Cardiac muscle cell (in vitro differentiated cells and primary cell): ENCODE measurements around the gene CEACAM8. TPM values are rescaled to one million over a fixed set of nuclear protein-coding genes. Genes with fewer than 3 reads are reported as not detected.
"Not testable (repeated sequence)": the region's sequence is repeated elsewhere in the genome, so short reads cannot be mapped to it uniquely, and the experiment has no call there.

ENCODE experiments used
- DNase-seq, 2 donors: peaks; one replicate each; pipeline versions ENCODE4 v3.0.0 to v3.0.0-alpha.2; 2010 to 2017; ENCODE audit warnings: low read depth in 1 of 2, low spot score in 1 of 2
- H3K27ac ChIP-seq: fragments of 200-600 bp; sonication (generic); 2 replicates; pipeline ENCODE4 v1.5.1; 2016
- H3K27me3 ChIP-seq: fragments of 200-600 bp; sonication (generic); 2 replicates; pipeline ENCODE4 v1.6.0; 2016; ENCODE audit warnings: control low read depth
- H3K36me3 ChIP-seq: fragments of 200-600 bp; sonication (generic); 2 replicates; pipeline ENCODE4 v1.5.1; 2016; ENCODE audit warnings: control low read depth
- H3K4me1 ChIP-seq: fragments of 200-600 bp; sonication (generic); 2 replicates; pipeline ENCODE4 v1.8.1; 2017; ENCODE audit warnings: low read depth, mild to moderate bottlenecking, mixed run types
- H3K4me3 ChIP-seq: fragments of 200-600 bp; sonication (generic); 2 replicates; pipeline ENCODE4 v1.5.1; 2016; ENCODE audit warnings: mild to moderate bottlenecking
- H3K9me3 ChIP-seq: fragments of 200-600 bp; sonication (generic); 2 replicates; pipeline ENCODE4 v1.5.1; 2017; ENCODE audit warnings: low read depth, mild to moderate bottlenecking, control low read depth
- polyA plus RNA-seq: library from polyadenylated mRNA; unstranded; fragments of >200 nt; fragmentation: Nextera tagmentation; extraction: Ambion mirVana; gene quantifications from 2 replicates; pipeline ENCODE4 v1.2.1, GENCODE V29; 2016
- total RNA-seq: library from RNA; depleted of rRNA; stranded (reverse); fragments of >200 nt; gene quantifications from 2 replicates; pipeline ENCODE4 v1.2.3, GENCODE V29; 2016
- TF ChIP-seq, protein P1 (sequence below): IDR thresholded peaks from 2 replicates; pipeline ENCODE4 v1.5.1; 2012; ENCODE audit warnings: low read depth, mild to moderate bottlenecking, low read length

Gene CEACAM8
- total and polyA plus RNA-seq, 2 experiments from 2014 or later = 0.46 TPM; not detected in 1

DNA sequence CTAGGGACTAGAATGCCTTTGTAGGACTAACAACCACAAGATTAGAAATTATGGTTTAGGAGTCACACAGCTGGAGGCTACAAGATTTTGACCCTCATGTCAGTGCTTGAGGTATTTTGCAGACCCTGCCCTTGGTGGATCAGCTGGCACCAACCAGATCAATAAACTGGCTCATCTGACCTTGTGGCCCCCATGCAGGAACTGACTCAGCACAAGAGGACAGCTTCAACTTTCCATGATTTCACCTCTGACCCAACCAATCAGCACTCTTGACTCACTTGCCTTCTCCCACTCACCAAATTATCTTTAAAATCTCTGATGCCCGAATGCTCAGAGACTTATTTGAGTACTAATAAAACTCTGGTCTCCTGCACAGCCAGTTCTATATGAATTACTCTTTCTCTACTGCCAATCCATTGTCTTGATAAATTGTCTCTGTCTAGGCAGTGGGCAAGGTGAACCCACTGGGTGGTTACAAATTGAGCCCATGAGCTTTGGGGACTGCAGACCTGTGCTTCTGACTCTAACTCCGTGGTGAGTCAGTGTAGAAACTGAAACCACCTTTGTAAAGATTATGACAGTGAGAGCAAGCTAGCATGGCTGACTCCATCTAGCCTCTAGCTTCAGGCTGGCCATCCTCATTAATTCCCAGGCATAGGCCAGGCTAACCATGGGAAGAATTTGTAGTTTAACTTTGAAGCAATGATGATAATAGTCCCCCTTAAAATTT is 33.9 kb upstream of the CEACAM8 start:
- H3K9me3 ChIP-seq = no peaks in the 10 kb centered on the region
- H3K36me3 ChIP-seq = no peaks in the 10 kb centered on the region
- DNase-seq = no peak
- H3K27ac ChIP-seq = no peak overlapping the region
- H3K4me3 ChIP-seq = no peak overlapping the region
- H3K27me3 ChIP-seq = no peaks in the 10 kb centered on the region
- TF ChIP-seq, protein P1, sequence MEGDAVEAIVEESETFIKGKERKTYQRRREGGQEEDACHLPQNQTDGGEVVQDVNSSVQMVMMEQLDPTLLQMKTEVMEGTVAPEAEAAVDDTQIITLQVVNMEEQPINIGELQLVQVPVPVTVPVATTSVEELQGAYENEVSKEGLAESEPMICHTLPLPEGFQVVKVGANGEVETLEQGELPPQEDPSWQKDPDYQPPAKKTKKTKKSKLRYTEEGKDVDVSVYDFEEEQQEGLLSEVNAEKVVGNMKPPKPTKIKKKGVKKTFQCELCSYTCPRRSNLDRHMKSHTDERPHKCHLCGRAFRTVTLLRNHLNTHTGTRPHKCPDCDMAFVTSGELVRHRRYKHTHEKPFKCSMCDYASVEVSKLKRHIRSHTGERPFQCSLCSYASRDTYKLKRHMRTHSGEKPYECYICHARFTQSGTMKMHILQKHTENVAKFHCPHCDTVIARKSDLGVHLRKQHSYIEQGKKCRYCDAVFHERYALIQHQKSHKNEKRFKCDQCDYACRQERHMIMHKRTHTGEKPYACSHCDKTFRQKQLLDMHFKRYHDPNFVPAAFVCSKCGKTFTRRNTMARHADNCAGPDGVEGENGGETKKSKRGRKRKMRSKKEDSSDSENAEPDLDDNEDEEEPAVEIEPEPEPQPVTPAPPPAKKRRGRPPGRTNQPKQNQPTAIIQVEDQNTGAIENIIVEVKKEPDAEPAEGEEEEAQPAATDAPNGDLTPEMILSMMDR = no peak
- H3K4me1 ChIP-seq = no peaks in the 10 kb centered on the region

- Histone ChIP-seq H3K4me1 (no peaks in the 10 kb centered on the region), H3K27me3 (no peaks in the 10 kb centered on the region), H3K36me3 (no peaks in the 10 kb centered on the region), H3K9me3 (no peaks in the 10 kb centered on the region), H3K27ac (no peak overlapping the region), H3K4me3 (no peak overlapping the region)
- no peak for DNase-seq
- TF ChIP-seq, protein P1 = no peak
Observed at GRCh38 chr19:42627916-42628315, 33.2 kb upstream of the CEACAM8 start.

- Histone ChIP-seq H3K27me3 (no peaks in the 10 kb centered on the region), H3K4me1 (no peaks in the 10 kb centered on the region), H3K36me3 (no peaks in the 10 kb centered on the region), H3K27ac (no peak overlapping the region), H3K4me3 (no peak overlapping the region), H3K9me3 (no peaks in the 10 kb centered on the region)
- TF ChIP-seq, protein P1 = no peak
- no peak for DNase-seq
Observed at GRCh38 chr19:42626181-42626580, 31.5 kb upstream of the CEACAM8 start.

DNA sequence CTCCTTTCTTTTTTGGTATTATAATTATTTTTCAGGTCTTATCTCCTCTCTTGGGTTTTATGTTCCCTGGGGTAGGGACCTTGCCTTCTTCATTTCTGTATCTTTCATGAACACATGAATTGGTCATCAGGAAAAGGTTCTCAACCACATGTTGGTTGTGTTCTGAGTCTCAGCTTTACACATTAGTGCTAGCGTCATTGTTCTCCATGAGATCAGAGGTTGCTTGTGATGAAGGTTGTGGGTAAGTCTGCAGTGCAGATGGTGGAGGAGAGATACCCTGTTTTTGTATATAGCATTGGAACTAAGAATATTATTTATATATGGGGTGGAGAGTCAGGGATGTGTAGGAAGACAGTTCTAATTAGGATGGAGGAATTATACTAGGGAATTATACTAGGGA is 24.5 kb upstream of the CEACAM8 start:
- Histone ChIP-seq H3K9me3 (no peaks in the 10 kb centered on the region), H3K4me3 (no peak overlapping the region), H3K27me3 (no peaks in the 10 kb centered on the region), H3K4me1 (no peaks in the 10 kb centered on the region), H3K36me3 (no peaks in the 10 kb centered on the region), H3K27ac (no peak overlapping the region)
- no peak for DNase-seq
- TF ChIP-seq, protein P1 = no peak

- TF ChIP-seq, protein P1 = no peak
- DNase-seq = no peak
- Histone ChIP-seq H3K9me3 (no peaks in the 10 kb centered on the region), H3K27ac (no peak overlapping the region), H3K4me3 (no peak overlapping the region), H3K36me3 (no peaks in the 10 kb centered on the region), H3K4me1 (no peaks in the 10 kb centered on the region), H3K27me3 (no peaks in the 10 kb centered on the region)
Observed at GRCh38 chr19:42613666-42614065, 18.9 kb upstream of the CEACAM8 start.

- DNase-seq, H3K27ac ChIP-seq, H3K4me3 ChIP-seq: not testable (repeated sequence)
Observed at GRCh38 chr19:42610401-42610915, 15.7 kb upstream of the CEACAM8 start.

More at GRCh38 chr19:42610401-42610915, 15.7 kb upstream of the CEACAM8 start:
- H3K36me3 ChIP-seq, H3K27me3 ChIP-seq, H3K4me1 ChIP-seq, H3K9me3 ChIP-seq: not testable (repeated sequence)
